GM12878 (cell line): ENCODE results near the gene SLC50A1. TPM values are rescaled to one million over a fixed set of nuclear protein-coding genes. Genes with fewer than 3 reads are reported as not detected.

Experiments
- ATAC-seq: fragments of 200-7000 bp; cut with Tn5 transposase; 3 replicates; pipeline ENCODE4 v1.9.1; 2020; ENCODE audit warnings: mild to moderate bottlenecking, moderate library complexity
- BruUV-seq: library from RNA; stranded (reverse); fragments of 400-500 nt; replicated peaks from 2 replicates; lab custom pipeline; 2021; lab: Mats Ljungman, UMichigan
- CTCF ChIA-PET: fragments of 300-600 bp; sonication (Branson Sonifier 250); formaldehyde crosslinking; extraction: SDS; loops from one replicate; lab custom pipeline; 2021; ENCODE audit warnings: inconsistent platforms; lab: Yijun Ruan, JAX
- POLR2A ChIA-PET: fragments of 350-600 bp; formaldehyde crosslinking; extraction: SDS; loops from one replicate; lab custom pipeline; 2021; ENCODE audit warnings: inconsistent platforms; lab: Charles Lee
- RAD21 ChIA-PET: fragments of 300-600 bp; sonication (Branson Sonifier 250); formaldehyde crosslinking; loops from one replicate; lab custom pipeline; 2023; ENCODE audit warnings: antibody characterized with exemption; ENCODE audit not compliant: unreplicated experiment; lab: Charles Lee
- SMC1A ChIA-PET: fragments of 300-600 bp; sonication (Branson Sonifier 250); formaldehyde crosslinking; loops from one replicate; lab custom pipeline; 2023; ENCODE audit not compliant: unreplicated experiment, uncharacterized antibody; lab: Charles Lee
- DNase-seq: peaks from one replicate; pipeline ENCODE4 v3.0.0-alpha.2; 2011; ENCODE audit warnings: low read depth, low spot score
- FAIRE-seq: peaks from 3 replicates; lab custom pipeline; 2011; peaks lifted over from hg19 to GRCh38; lab: Jason Lieb, UNC
- H2AFZ ChIP-seq: 2 replicates; pipeline ENCODE4 v1.6.0; 2011; ENCODE audit warnings: low read depth, low read length, control low read depth; ENCODE audit not compliant: control insufficient read depth
- H3K27ac ChIP-seq: 2 replicates; pipeline ENCODE4 v1.5.1; 2011; ENCODE audit warnings: control low read depth; ENCODE audit not compliant: control insufficient read depth, insufficient read depth
- H3K27me3 ChIP-seq, 2 experiments: replicated peaks in 1 of 2; 2 replicates each; pipeline versions ENCODE4 v1.6.0 to v1.6.1; 2011; ENCODE audit warnings: low read length in 1 of 2; ENCODE audit not compliant: control insufficient read depth in 2 of 2, insufficient read depth in 2 of 2
- H3K36me3 ChIP-seq, 2 experiments: 2 replicates each; pipeline ENCODE4 v1.5.1; 2011; ENCODE audit warnings: low read length in 1 of 2; ENCODE audit not compliant: control insufficient read depth in 2 of 2, insufficient read depth in 2 of 2
- H3K4me1 ChIP-seq: 2 replicates; pipeline ENCODE4 v1.6.1; 2011; ENCODE audit warnings: mild to moderate bottlenecking, low read length, moderate library complexity, mixed read lengths; ENCODE audit not compliant: control insufficient read depth, insufficient read depth
- H3K4me2 ChIP-seq: 2 replicates; pipeline ENCODE4 v1.6.0; 2011; ENCODE audit warnings: control low read depth; ENCODE audit not compliant: control insufficient read depth, insufficient read depth
- H3K4me3 ChIP-seq: fragments of 200-600 bp; sonication (generic); 2 replicates; pipeline ENCODE4 v1.5.1; 2016
- H3K79me2 ChIP-seq: 2 replicates; pipeline ENCODE4 v1.6.0; 2011; ENCODE audit warnings: low read length; ENCODE audit not compliant: control insufficient read depth, insufficient read depth
- H3K9ac ChIP-seq: 2 replicates; pipeline ENCODE4 v1.8.0; 2011; ENCODE audit warnings: low read length, control low read depth, mixed read lengths; ENCODE audit not compliant: control insufficient read depth, insufficient read depth
- H3K9me3 ChIP-seq: replicated peaks from 3 replicates; pipeline ENCODE4 v1.5.1; 2011; ENCODE audit warnings: mild to moderate bottlenecking, low read length; ENCODE audit not compliant: control insufficient read depth, insufficient read depth
- H4K20me1 ChIP-seq: 2 replicates; pipeline ENCODE4 v1.6.0; 2011; ENCODE audit not compliant: control insufficient read depth, insufficient read depth
- CBX5 ChIP-seq: sonication (generic); IDR thresholded peaks from 2 replicates; pipeline ENCODE4 v1.6.1; 2016; ENCODE audit warnings: low read depth, moderate library complexity, mild to moderate bottlenecking, inconsistent platforms
- E2F8 ChIP-seq: fragments of 450-650 bp; IDR thresholded peaks from 2 replicates; pipeline ENCODE4 v1.6.1; 2018; ENCODE audit warnings: mild to moderate bottlenecking, low read depth, moderate library complexity; ENCODE audit not compliant: partially characterized antibody
- ESRRA ChIP-seq: IDR thresholded peaks from 2 replicates; pipeline ENCODE4 v1.6.1; 2012; ENCODE audit warnings: mild to moderate bottlenecking, low read length, improper control_type of control experiment
- EZH2 ChIP-seq: IDR thresholded peaks from 2 replicates; pipeline ENCODE4 v1.6.1; 2012; ENCODE audit warnings: low read depth, mild to moderate bottlenecking, control low read depth, inconsistent platforms, low read length, borderline replicate concordance; ENCODE audit not compliant: control insufficient read depth
- IRF5 ChIP-seq: fragments of 450-650 bp; IDR thresholded peaks from 2 replicates; pipeline ENCODE4 v1.6.1; 2017; ENCODE audit warnings: borderline replicate concordance
- KLF5 ChIP-seq: fragments of 450-650 bp; IDR thresholded peaks from 2 replicates; pipeline ENCODE4 v1.6.1; 2014; ENCODE audit warnings: mild to moderate bottlenecking; ENCODE audit not compliant: partially characterized antibody
- LARP7 ChIP-seq: fragments of 450-650 bp; IDR thresholded peaks from 2 replicates; pipeline ENCODE4 v1.6.1; 2017; ENCODE audit warnings: mild to moderate bottlenecking
- RCOR1 ChIP-seq: conservative IDR thresholded peaks from 2 replicates; pipeline ENCODE4 v1.6.1; 2012; ENCODE audit warnings: low read depth, low read length, improper control_type of control experiment
- SREBF1 ChIP-seq: IDR thresholded peaks from 2 replicates; pipeline ENCODE4 v1.6.1; 2012; ENCODE audit warnings: mild to moderate bottlenecking, low read length
- SUPT20H ChIP-seq: IDR thresholded peaks from 2 replicates; pipeline ENCODE4 v1.6.1; 2011; ENCODE audit warnings: low read depth, mild to moderate bottlenecking, low read length, moderate library complexity, borderline replicate concordance; ENCODE audit not compliant: control insufficient read depth
- TBL1XR1 ChIP-seq: IDR thresholded peaks from 2 replicates; pipeline ENCODE4 v1.6.1; 2012; ENCODE audit warnings: low read depth, low read length, improper control_type of control experiment
- ZBTB11 ChIP-seq: fragments of 450-650 bp; formaldehyde crosslinking; IDR thresholded peaks from 2 replicates; pipeline ENCODE4 v1.5.0; 2022; ENCODE audit warnings: mild to moderate bottlenecking, missing genetic modification characterization
- ZNF274 ChIP-seq: IDR thresholded peaks from one replicate; pipeline ENCODE4 v1.8.0; 2011; ENCODE audit not compliant: insufficient read length, insufficient read depth
- WGBS: methylation state at CpG from one replicate; pipeline ENCODE4 v1.1.6; 2016; ENCODE audit warnings: low lambda C conversion rate; ENCODE audit not compliant: insufficient replicate concordance, insufficient coverage; ENCODE audit errors: missing lambda C conversion rate; 5-methylcytosine and 5-hydroxymethylcytosine counted together
- in situ Hi-C: fragments of 300-500 bp; cut with MboI; formaldehyde crosslinking; loops from 9 replicates; pipeline ENCODE4 v1.14.3; 2018; ENCODE audit warnings: mixed read lengths
- intact Hi-C: fragments of 100-400 bp; cut with micrococcal nuclease; formaldehyde crosslinking; loops from one replicate; pipeline ENCODE4 v1.14.2; 2022; ENCODE audit not compliant: unreplicated experiment
- polyA plus RNA-seq, 11 experiments: library from polyadenylated mRNA; depleted of rRNA in 4 of 11; unstranded in 6 of 11; stranded (reverse) in 5 of 11; fragments of >200 nt; fragmentation: Nextera tagmentation in 4 of 11; fragmentation: Illumina TruSeq in 1 of 11; extraction: Ambion mirVana in 4 of 11; extraction: Trizol in 1 of 11; gene quantifications; 1 replicate in 1 of 11; 2 replicates in 10 of 11; pipeline versions ENCODE4 v1.2.1 to v1.2.3, GENCODE V29; 2011 to 2016; ENCODE audit warnings: inconsistent platforms in 2 of 11, missing spikeins in 2 of 11, low read depth in 1 of 11
- total RNA-seq, 4 experiments: library from RNA; depleted of rRNA in 3 of 4; stranded (reverse); fragments of >200 nt in 3 of 4; fragmentation: Illumina TruSeq in 1 of 4; extraction: Trizol in 1 of 4; gene quantifications; 2 replicates each; pipeline versions ENCODE4 v1.2.1 to v1.2.3, GENCODE V29; 2013 to 2021
- TF ChIP-seq, protein P1 (sequence below): fragments of 450-650 bp; IDR thresholded peaks from 2 replicates; pipeline ENCODE4 v1.6.1; 2014; ENCODE audit warnings: mild to moderate bottlenecking

The SLC50A1 gene
- total and polyA plus RNA-seq, 10 of the 15 experiments (the other 5 are each of a cell fraction or from before 2014, with no cell fraction given), result 32.5 to 85.6 (median 54.0) TPM

GRCh38 chr1:155127967-155128754 is 7.5 kb upstream of the SLC50A1 start:
- H3K9me3 ChIP-seq, result no peaks in the 10 kb centered on the region
- ChIA-PET RAD21 (interaction anchor here (0.9 to 1.1 kb wide), 3 partner anchors 41 to 45 kb away, joined by 3 to 5 read pairs (median 4); partner anchors contain the start of gene KRTCAP2), CTCF (interaction anchor here (0.6 to 1.2 kb wide), 7 partner anchors 9 to 123 kb away, joined by 3 to 4 read pairs (median 3); partner anchors contain the start of gene KRTCAP2), POLR2A (interaction anchor here (0.7 kb wide), 1 partner anchor 79 kb away, joined by 4 read pairs; no protein-coding TSS in a partner anchor), SMC1A (no interaction called here)
- in situ Hi-C loops (no loop called here), intact Hi-C loops (no loop called here)
- ATAC-seq (peak; percentile 8), FAIRE-seq (no peak), DNase-seq (no peak)
- BruUV-seq, result no TSS peak
- no peak overlapping the region for H2AFZ ChIP-seq
- peak overlapping the region; percentile 38; the same call in 1 of the 2 replicates for H3K9ac ChIP-seq
- no peaks in the 10 kb centered on the region for H4K20me1 ChIP-seq
- 10% methylated on average over 15 of the region's 17 CpGs for WGBS
- no peaks in the 10 kb centered on the region for H3K79me2 ChIP-seq
- H3K4me2 ChIP-seq, result peak overlapping the region; percentile 75
- H3K36me3 ChIP-seq, result no peaks in the 10 kb centered on the region
- H3K27me3 ChIP-seq, result peaks cover 14 to 24% of the 10 kb centered on the region in 2 experiments
- H3K4me3 ChIP-seq, result peak overlapping the region; percentile 34; the same call in 1 of the 2 replicates
- no peak overlapping the region for H3K27ac ChIP-seq
- H3K4me1 ChIP-seq, result peaks cover 14% of the 10 kb centered on the region
- no peak for TF ChIP-seq SREBF1
- TF ChIP-seq CBX5, result no peak
- no peak for TF ChIP-seq ZNF274
- TF ChIP-seq, protein P1, sequence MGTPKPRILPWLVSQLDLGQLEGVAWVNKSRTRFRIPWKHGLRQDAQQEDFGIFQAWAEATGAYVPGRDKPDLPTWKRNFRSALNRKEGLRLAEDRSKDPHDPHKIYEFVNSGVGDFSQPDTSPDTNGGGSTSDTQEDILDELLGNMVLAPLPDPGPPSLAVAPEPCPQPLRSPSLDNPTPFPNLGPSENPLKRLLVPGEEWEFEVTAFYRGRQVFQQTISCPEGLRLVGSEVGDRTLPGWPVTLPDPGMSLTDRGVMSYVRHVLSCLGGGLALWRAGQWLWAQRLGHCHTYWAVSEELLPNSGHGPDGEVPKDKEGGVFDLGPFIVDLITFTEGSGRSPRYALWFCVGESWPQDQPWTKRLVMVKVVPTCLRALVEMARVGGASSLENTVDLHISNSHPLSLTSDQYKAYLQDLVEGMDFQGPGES, result no peak
- TF ChIP-seq TBL1XR1, result no peak
- no peak for TF ChIP-seq ZBTB11 (CRISPR knock-in tag)
- no peak for TF ChIP-seq E2F8
- no peak for TF ChIP-seq ESRRA
- peak; percentile 17; the same call in 1 of the 2 replicates for TF ChIP-seq LARP7
- no peak for TF ChIP-seq RCOR1
- TF ChIP-seq EZH2, result no peak
- TF ChIP-seq KLF5, result no peak
- no peak for TF ChIP-seq SUPT20H
- TF ChIP-seq IRF5, result no peak
